Tibial nerve (tissue), 4 donors: Measurements from ENCODE around the gene FFAR1. TPM values are rescaled to one million over a fixed set of nuclear protein-coding genes. Genes with fewer than 3 reads are reported as not detected.

Experiments used
- DNase-seq, 2 donors: peaks; one replicate each; pipeline ENCODE4 v3.0.0-alpha.2; 2019; ENCODE audit warnings: low spot score in 2 of 2
- H3K27ac ChIP-seq, 4 donors: fragments of 200-600 bp; sonication (generic) in 3 of 4; one replicate each; pipeline ENCODE4 v1.5.1; 2017 to 2019; ENCODE audit warnings: mild to moderate bottlenecking in 1 of 4
- H3K27me3 ChIP-seq, 2 donors: fragments of 200-600 bp; sonication (generic) in 1 of 2; one replicate each; pipeline versions ENCODE4 v1.5.1 to v1.6.0; 2017 to 2019
- H3K36me3 ChIP-seq, 3 donors: fragments of 200-600 bp; sonication (generic); one replicate each; pipeline ENCODE4 v1.5.1; 2018 to 2019
- H3K4me1 ChIP-seq, 4 donors: fragments of 200-600 bp; sonication (generic) in 3 of 4; one replicate each; pipeline ENCODE4 v1.5.1; 2017 to 2019
- H3K4me3 ChIP-seq, 4 donors: fragments of 200-600 bp; sonication (generic) in 3 of 4; one replicate each; pipeline ENCODE4 v1.5.1; 2017 to 2019; ENCODE audit warnings: mild to moderate bottlenecking in 1 of 4, moderate library complexity in 1 of 4
- H3K9me3 ChIP-seq, 4 donors: fragments of 200-600 bp; sonication (generic) in 3 of 4; one replicate each; pipeline ENCODE4 v1.5.1; 2017 to 2019
- CTCF ChIP-seq, 5 experiments: fragments of 200-600 bp in 3 of 5; fragments of 450-650 bp in 2 of 5; sonication (generic) in 3 of 5; IDR thresholded peaks; one replicate each; pipeline ENCODE4 v1.5.1; 2016 to 2019; ENCODE audit warnings: antibody characterized with exemption in 5 of 5, mild to moderate bottlenecking in 3 of 5, moderate library complexity in 2 of 5
- EP300 ChIP-seq, 2 donors: sonication (generic); formaldehyde crosslinking; IDR thresholded peaks; one replicate each; pipeline ENCODE4 v1.6.1; 2017; ENCODE audit warnings: antibody characterized with exemption in 2 of 2, mild to moderate bottlenecking in 1 of 2
- POLR2A ChIP-seq, 2 donors: fragments of 450-650 bp; IDR thresholded peaks; one replicate each; pipeline ENCODE4 v1.6.1; 2017; ENCODE audit warnings: antibody characterized with exemption in 2 of 2, mild to moderate bottlenecking in 2 of 2, moderate library complexity in 2 of 2
- WGBS, 2 donors: methylation state at CpG; one replicate each; pipeline ENCODE4 v1.1.5; 2018; 5-methylcytosine and 5-hydroxymethylcytosine counted together
- total RNA-seq, 4 donors: library from RNA; depleted of rRNA; stranded (reverse); fragments of >200 nt; gene quantifications; one replicate each; pipeline ENCODE4 v1.1.0, GENCODE V29; 2016

FFAR1 gene
- total RNA-seq, 4 donors from 2014 or later, result 0.59 TPM; not detected in 3

- no peak overlapping the region for H3K4me3 ChIP-seq
- no peak for TF ChIP-seq POLR2A (IDR thresholded peaks at IDR 0.05)
- TF ChIP-seq EP300 (IDR thresholded peaks at IDR 0.05), result no peak
- no peak for TF ChIP-seq CTCF (IDR thresholded peaks at IDR 0.05)
- no peaks in the 10 kb centered on the region for H3K36me3 ChIP-seq
- H3K4me1 ChIP-seq, result peaks cover 0 to 12% (median 2%) of the 10 kb centered on the region in 4 donors
- WGBS, 2 donors, result 78 to 79% methylated on average over 10 of the region's 10 CpGs
- no peaks in the 10 kb centered on the region for H3K9me3 ChIP-seq
- DNase-seq, result no peak
- H3K27ac ChIP-seq, result no peak overlapping the region
- peaks cover 0 to 49% of the 10 kb centered on the region in 2 donors for H3K27me3 ChIP-seq
Observed at GRCh38 chr19:35300339-35300649, 47.4 kb upstream of the FFAR1 start.

- WGBS, 2 donors, result 83 to 90% methylated on average over 2 of the region's 2 CpGs
- Histone ChIP-seq H3K36me3 (no peaks in the 10 kb centered on the region), H3K27me3 (peaks cover 0 to 39% of the 10 kb centered on the region in 2 donors), H3K9me3 (no peaks in the 10 kb centered on the region), H3K4me3 (no peak overlapping the region), H3K27ac (no peak overlapping the region), H3K4me1 (peaks cover 0 to 8% (median 3%) of the 10 kb centered on the region in 4 donors)
- TF ChIP-seq CTCF (IDR thresholded peaks at IDR 0.05) (no peak), POLR2A (IDR thresholded peaks at IDR 0.05) (no peak), EP300 (IDR thresholded peaks at IDR 0.05) (no peak)
- DNase-seq, result no peak
Observed at GRCh38 chr19:35301961-35302360, 45.7 kb upstream of the FFAR1 start.

GRCh38 chr19:35302446-35302845, 45.3 kb upstream of the FFAR1 start:
- Histone ChIP-seq H3K4me3 (no peak overlapping the region), H3K9me3 (no peaks in the 10 kb centered on the region), H3K27ac (no peak overlapping the region), H3K4me1 (peaks cover 0 to 13% (median 5%) of the 10 kb centered on the region in 4 donors), H3K36me3 (no peaks in the 10 kb centered on the region), H3K27me3 (peaks cover 0 to 34% of the 10 kb centered on the region in 2 donors)
- no peak for DNase-seq
- no peak for TF ChIP-seq POLR2A (IDR thresholded peaks at IDR 0.05)
- no peak for TF ChIP-seq EP300 (IDR thresholded peaks at IDR 0.05)
- TF ChIP-seq CTCF (IDR thresholded peaks at IDR 0.05), result no peak
- WGBS, 2 donors, result 81 to 89% methylated on average over 10 to 16 of the region's 16 CpGs

GRCh38 chr19:35303357-35303915, 44.3 kb upstream of the FFAR1 start:
- no peaks in the 10 kb centered on the region for H3K9me3 ChIP-seq
- WGBS, 2 donors, result 79 to 88% methylated on average over 6 of the region's 6 CpGs
- H3K4me1 ChIP-seq, result peaks cover 0 to 23% (median 5%) of the 10 kb centered on the region in 4 donors
- TF ChIP-seq CTCF (IDR thresholded peaks at IDR 0.05), result no peak
- TF ChIP-seq EP300 (IDR thresholded peaks at IDR 0.05), result no peak
- no peak for TF ChIP-seq POLR2A (IDR thresholded peaks at IDR 0.05)
- peaks cover 0 to 27% of the 10 kb centered on the region in 2 donors for H3K27me3 ChIP-seq
- no peak overlapping the region for H3K4me3 ChIP-seq
- no peak for DNase-seq
- H3K36me3 ChIP-seq, result no peaks in the 10 kb centered on the region
- H3K27ac ChIP-seq, result no peak overlapping the region

- TF ChIP-seq POLR2A (IDR thresholded peaks at IDR 0.05) (no peak), EP300 (IDR thresholded peaks at IDR 0.05) (no peak), CTCF (IDR thresholded peaks at IDR 0.05) (no peak)
- no peak for DNase-seq
- 75% methylated on average over 11 of the region's 11 CpGs for WGBS, 2 donors
- no peaks in the 10 kb centered on the region for H3K9me3 ChIP-seq
- no peak overlapping the region for H3K27ac ChIP-seq
- no peak overlapping the region for H3K4me3 ChIP-seq
- peaks cover 0 to 24% of the 10 kb centered on the region in 2 donors for H3K27me3 ChIP-seq
- H3K36me3 ChIP-seq, result no peaks in the 10 kb centered on the region
- H3K4me1 ChIP-seq, result peaks cover 0 to 29% (median 5%) of the 10 kb centered on the region in 4 donors
Observed at GRCh38 chr19:35304036-35304435, 43.7 kb upstream of the FFAR1 start.
